Activated CD4-positive, alpha-beta T cell treated with anti-CD3 and anti-CD28 coated beads for 36 hours (primary cell): ENCODE results near the gene SDK1. TPM values are rescaled to one million over a fixed set of nuclear protein-coding genes. Genes with fewer than 3 reads are reported as not detected.

Experiments
- ATAC-seq: fragments of 200-7000 bp; cut with Tn5 transposase; one replicate; pipeline ENCODE4 v1.10.0; 2021; ENCODE audit warnings: mild to moderate bottlenecking, moderate library complexity
- CTCF ChIA-PET: fragments of 350-600 bp; sonication (Branson Sonifier 250); formaldehyde crosslinking; loops from one replicate; lab custom pipeline; 2021; ENCODE audit warnings: antibody characterized with exemption; lab: Charles Lee
- POLR2A ChIA-PET: fragments of 350-600 bp; sonication (Branson Sonifier 250); formaldehyde crosslinking; loops from one replicate; lab custom pipeline; 2021; ENCODE audit warnings: antibody characterized with exemption, inconsistent platforms; lab: Charles Lee
- DNase-seq: peaks from one replicate; pipeline ENCODE4 v3.0.0-alpha.2; 2020
- H3K27ac Mint-ChIP-seq: one replicate; pipeline ENCODE4 v1.8.0; 2021; ENCODE audit warnings: mixed read lengths
- H3K27me3 Mint-ChIP-seq: one replicate; pipeline ENCODE4 v1.8.0; 2021; ENCODE audit warnings: mixed read lengths
- H3K36me3 Mint-ChIP-seq: one replicate; pipeline ENCODE4 v1.8.0; 2021; ENCODE audit warnings: low read depth, mixed read lengths
- H3K4me1 Mint-ChIP-seq: one replicate; pipeline ENCODE4 v1.8.0; 2021; ENCODE audit warnings: mixed read lengths
- H3K4me3 Mint-ChIP-seq: one replicate; pipeline ENCODE4 v1.8.0; 2021; ENCODE audit warnings: mild to moderate bottlenecking, moderate library complexity, mixed read lengths
- H3K9me3 Mint-ChIP-seq: one replicate; pipeline ENCODE4 v1.8.0; 2021; ENCODE audit warnings: low read depth, mixed read lengths
- intact Hi-C, 2 experiments: fragments of 100-400 bp; cut with DNase I in 1 of 2; cut with micrococcal nuclease in 1 of 2; formaldehyde crosslinking; loops; one replicate each; pipeline versions ENCODE4 v1.14.2 to v1.15.1; 2022 to 2024; cut with DNase I, micrococcal nuclease
- total RNA-seq, 2 experiments: library from RNA; stranded (reverse); gene quantifications; one replicate each; pipeline ENCODE4 v1.2.3, GENCODE V29; 2021

The SDK1 gene
- total RNA-seq, 2 experiments from 2014 or later, result 1.1 to 1.9 TPM

DNA sequence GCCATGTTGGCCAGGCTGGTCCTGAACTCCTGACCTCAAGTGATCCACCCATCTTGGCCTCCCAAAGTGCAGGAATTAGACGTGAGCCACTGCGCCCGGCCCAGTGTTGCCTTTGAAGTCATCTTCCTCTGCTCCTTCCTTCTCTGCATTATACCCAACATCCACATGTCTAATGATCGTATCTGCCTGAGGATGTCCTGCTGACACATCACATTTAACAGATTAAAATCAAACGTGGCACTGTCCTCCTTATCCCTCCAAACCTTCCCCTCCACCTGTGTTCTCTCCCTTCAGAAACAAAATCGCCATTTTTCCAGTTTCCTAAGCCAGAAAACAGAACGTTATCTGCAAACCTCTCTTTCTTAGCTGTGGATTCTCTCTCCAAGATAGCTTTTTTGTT, 8.4 kb upstream of the SDK1 start:
- Mint-ChIP-seq H3K4me1 (no peaks in the 10 kb centered on the region), H3K9me3 (no peaks in the 10 kb centered on the region), H3K27ac (no peak overlapping the region), H3K36me3 (no peaks in the 10 kb centered on the region), H3K27me3 (peaks cover 2% of the 10 kb centered on the region), H3K4me3 (no peak overlapping the region)
- POLR2A ChIA-PET, result no interaction called here
- DNase-seq (no peak), ATAC-seq (no peak)
- intact Hi-C loops, result no loop called here
- CTCF ChIA-PET, result no interaction called here

DNA sequence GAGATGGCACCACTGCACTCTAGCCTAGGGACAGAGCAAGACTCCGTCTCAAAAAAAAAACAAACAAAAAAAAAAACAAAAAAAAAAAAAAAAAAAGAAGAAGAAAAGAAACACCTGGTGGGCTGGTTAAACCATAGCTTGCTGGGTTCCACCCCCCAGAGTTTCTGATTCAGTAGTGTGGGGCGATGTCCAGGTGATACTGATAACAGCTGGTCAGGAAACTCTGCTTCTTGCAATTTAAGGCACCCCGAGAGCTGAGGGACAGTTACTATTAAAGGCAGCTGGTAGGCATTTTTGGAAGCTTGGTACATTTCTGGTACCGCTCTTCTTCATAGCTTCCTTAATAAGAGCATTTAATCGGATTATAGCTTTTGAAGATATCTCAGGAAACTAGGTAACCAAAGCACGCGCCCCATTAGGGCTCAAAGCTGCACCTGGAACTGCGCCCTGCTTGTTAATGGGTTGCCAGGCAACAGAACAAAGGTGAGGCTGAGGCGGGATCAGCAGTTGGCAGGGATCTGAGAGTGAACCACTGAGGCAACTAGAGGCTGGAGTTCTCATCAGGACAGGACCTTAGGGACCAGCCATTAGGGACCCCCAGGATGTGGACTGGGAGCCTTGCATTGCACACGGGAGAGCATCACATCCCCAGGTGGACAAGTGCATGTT, 6.5 kb upstream of the SDK1 start:
- DNase-seq, result no peak
- H3K36me3 Mint-ChIP-seq, result no peaks in the 10 kb centered on the region
- ChIA-PET POLR2A (no interaction called here), CTCF (no interaction called here)
- ATAC-seq, result no peak
- no peak overlapping the region for H3K27ac Mint-ChIP-seq
- no peaks in the 10 kb centered on the region for H3K9me3 Mint-ChIP-seq
- H3K4me1 Mint-ChIP-seq, result no peaks in the 10 kb centered on the region
- intact Hi-C loops, result no loop called here
- H3K4me3 Mint-ChIP-seq, result no peak overlapping the region
- H3K27me3 Mint-ChIP-seq, result peaks cover 7% of the 10 kb centered on the region

DNA sequence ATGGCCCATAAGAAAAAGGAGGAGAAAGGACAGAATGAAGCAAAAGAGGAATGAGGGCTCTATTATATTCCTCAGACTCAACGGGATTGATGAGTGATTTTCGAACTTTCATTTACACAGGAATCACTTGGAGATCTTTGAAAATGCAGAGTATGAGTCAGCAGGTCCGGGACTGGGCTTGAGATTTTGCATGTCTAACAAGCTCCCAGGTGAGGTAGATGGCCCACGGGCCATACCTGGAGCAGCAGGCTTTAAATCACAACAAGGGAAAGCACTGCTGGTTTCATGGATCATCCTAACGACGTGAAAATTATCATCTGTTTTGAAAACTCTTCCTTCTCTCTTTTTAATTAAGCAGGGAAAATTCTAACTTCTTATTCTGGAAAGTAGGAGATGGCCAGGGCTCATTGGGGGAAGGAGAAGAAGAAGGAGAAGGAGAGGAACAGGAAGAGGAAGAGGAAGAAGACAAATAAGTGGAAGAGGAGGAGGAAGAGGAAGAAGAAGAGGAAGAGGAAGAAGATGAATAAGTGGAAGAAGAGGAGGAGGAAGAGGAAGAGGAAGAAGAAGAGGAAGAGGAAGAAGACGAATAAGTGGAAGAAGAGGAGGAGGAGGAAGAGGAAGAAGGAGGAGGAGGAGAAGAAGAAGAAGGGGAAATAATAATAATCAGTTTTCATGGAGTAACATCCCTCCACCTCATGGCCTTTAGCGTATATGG, 3.8 kb upstream of the SDK1 start:
- POLR2A ChIA-PET, result no interaction called here
- H3K4me1 Mint-ChIP-seq, result peaks cover 5% of the 10 kb centered on the region
- H3K9me3 Mint-ChIP-seq, result no peaks in the 10 kb centered on the region
- H3K27ac Mint-ChIP-seq, result no peak overlapping the region
- peaks cover 14% of the 10 kb centered on the region for H3K27me3 Mint-ChIP-seq
- no peaks in the 10 kb centered on the region for H3K36me3 Mint-ChIP-seq
- intact Hi-C loops, result no loop called here
- ATAC-seq, result no peak
- no peak for DNase-seq
- no peak overlapping the region for H3K4me3 Mint-ChIP-seq
- CTCF ChIA-PET, result no interaction called here

DNA sequence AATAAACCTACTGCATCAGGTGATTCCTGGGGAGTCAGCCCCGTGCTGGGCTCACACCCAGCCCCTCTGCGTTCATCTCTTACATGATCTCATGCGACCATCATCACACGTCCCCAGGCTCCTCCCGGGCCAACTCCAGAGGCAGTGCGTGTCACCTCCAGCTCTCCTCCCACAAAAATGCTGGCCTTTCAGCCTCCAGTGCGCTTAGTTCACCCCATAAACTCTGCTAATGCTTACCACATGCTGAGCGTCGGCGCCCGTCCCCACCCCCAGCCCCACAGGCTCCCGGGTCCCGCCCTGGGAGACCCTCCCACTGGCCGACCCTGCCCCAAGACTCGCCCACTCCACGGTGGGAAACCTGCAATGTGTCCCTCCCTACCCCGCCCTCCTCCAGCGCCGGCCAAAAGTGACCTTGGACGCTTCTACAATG, 816 bp upstream of the SDK1 start:
- intact Hi-C loops, result loop anchor here (1.0 to 5.0 kb wide), 5 partner anchors 162 to 597 kb away; no protein-coding TSS in a partner anchor
- Mint-ChIP-seq H3K9me3 (no peaks in the 10 kb centered on the region), H3K4me1 (peaks cover 12% of the 10 kb centered on the region), H3K27me3 (peaks cover 22% of the 10 kb centered on the region), H3K4me3 (peak overlapping the region; percentile 42), H3K36me3 (no peaks in the 10 kb centered on the region), H3K27ac (no peak overlapping the region)
- CTCF ChIA-PET, result interaction anchor here (0.6 to 1.5 kb wide), 3 partner anchors 12 to 460 kb away, joined by 3 to 8 read pairs (median 4); no protein-coding TSS in a partner anchor
- POLR2A ChIA-PET, result no interaction called here
- DNase-seq (peak; percentile 25), ATAC-seq (no peak)

DNA sequence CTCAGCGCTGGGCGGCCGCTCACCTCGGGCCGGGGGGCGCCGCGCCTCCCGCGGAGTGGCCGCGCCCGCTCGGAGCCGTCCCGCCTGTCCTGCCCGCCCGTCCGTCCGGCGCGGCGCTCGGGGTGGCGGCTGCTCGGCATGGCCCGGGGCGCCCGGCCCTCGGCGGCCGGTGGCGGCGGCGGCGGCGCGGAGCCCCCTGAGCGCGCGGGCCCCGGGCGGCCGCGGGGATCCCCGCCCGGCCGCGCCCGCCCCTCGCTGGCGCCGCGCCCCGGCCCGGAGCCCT, 338 bp downstream of the SDK1 start:
- POLR2A ChIA-PET, result no interaction called here

DNA sequence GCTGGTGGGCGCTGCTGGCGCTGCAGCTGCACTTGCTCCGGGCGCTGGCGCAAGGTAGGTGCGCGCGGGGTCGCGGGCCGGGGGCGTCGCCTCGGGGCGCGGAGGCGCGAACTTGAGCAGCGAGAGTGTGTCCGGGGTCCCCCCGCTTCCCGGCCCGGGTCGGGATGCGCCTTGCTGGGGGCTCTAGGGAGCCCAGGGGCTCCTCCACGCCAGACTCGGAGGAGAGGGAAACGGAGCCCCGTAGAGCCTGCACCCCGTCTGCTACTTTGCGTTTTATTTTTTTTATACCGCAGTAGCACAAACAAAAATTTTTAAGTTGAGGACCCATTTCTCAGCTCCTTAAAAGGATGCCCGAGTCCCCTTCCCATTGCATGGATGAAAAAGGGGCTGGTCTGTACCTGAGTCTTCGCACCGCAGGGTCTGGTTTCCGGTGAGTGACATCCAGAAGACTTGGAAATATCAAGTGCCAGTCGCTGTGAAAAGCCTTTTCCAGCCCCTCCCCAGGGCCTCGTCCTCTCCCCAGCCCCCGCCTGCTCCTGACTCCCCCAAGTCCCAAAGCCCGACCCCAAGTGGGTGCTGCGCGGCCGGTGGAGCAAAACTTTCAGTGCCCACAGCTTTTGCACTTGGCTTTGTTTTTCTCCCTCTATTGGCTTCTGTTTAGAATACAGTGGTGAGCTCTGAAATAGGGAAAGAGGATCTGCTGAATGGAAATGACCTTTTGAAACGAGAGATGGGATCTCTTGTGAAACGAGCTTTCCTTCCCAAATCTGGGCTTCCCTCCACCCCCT, 973 bp downstream of the SDK1 start:
- Mint-ChIP-seq H3K27ac (peak overlapping the region; percentile 39), H3K4me1 (peaks cover 12% of the 10 kb centered on the region), H3K27me3 (peaks cover 22% of the 10 kb centered on the region), H3K9me3 (no peaks in the 10 kb centered on the region), H3K36me3 (no peaks in the 10 kb centered on the region), H3K4me3 (peak overlapping the region; percentile 75)
- DNase-seq, result peak; percentile 25
- CTCF ChIA-PET, result interaction anchor here (0.6 to 1.4 kb wide), 6 partner anchors 11 to 664 kb away, joined by 3 to 5 read pairs (median 4); no protein-coding TSS in a partner anchor
- ATAC-seq, result no peak
- intact Hi-C loops, result loop anchor here (1.0 to 5.0 kb wide), 8 partner anchors 160 to 595 kb away; no protein-coding TSS in a partner anchor
- POLR2A ChIA-PET, result no interaction called here

More for the DNA sequence above, 338 bp downstream of the SDK1 start:
- Mint-ChIP-seq H3K4me1 (peaks cover 12% of the 10 kb centered on the region), H3K27me3 (peaks cover 22% of the 10 kb centered on the region), H3K9me3 (no peaks in the 10 kb centered on the region), H3K36me3 (no peaks in the 10 kb centered on the region), H3K4me3 (no peak overlapping the region), H3K27ac (no peak overlapping the region)
- intact Hi-C loops, result loop anchor here (1.0 to 5.0 kb wide), 7 partner anchors 161 to 596 kb away; no protein-coding TSS in a partner anchor
- ATAC-seq (peak; percentile 14), DNase-seq (no peak)
- CTCF ChIA-PET, result interaction anchor here (0.7 to 1.5 kb wide), 5 partner anchors 35 to 822 kb away, joined by 3 to 8 read pairs (median 3); no protein-coding TSS in a partner anchor

DNA sequence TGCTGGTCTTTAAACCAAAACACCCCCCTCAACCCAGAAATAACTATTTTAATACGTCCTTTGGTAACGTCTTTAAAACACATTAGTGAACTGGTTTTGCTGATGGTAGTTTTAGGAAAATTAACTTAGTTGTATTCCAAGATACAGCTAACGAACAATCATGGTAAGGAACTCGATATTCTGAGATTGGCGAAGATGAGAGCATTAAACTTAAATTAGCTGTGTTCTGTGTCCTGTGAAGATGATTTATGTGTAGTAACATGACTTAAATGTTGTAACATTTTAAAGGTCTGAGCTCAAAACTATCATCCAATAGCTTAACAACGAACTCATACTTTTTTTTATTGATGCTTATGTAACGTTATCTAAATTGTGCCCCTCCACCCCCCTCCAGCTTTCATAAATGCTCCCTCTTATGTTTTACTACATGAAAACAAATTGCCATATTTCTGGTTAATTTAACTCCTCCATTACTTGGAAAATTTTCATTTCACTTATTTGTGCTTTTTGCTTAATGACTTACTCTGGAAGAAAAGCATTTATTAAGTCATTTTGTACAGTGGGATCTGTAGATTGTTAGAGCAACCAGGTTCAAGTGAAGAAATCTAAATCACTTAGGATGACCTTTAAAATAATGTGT, 1.7 kb downstream of the SDK1 start:
- Mint-ChIP-seq H3K27me3 (peaks cover 22% of the 10 kb centered on the region), H3K4me1 (peaks cover 12% of the 10 kb centered on the region), H3K27ac (peak overlapping the region; percentile 39), H3K9me3 (no peaks in the 10 kb centered on the region), H3K4me3 (peak overlapping the region; percentile 75), H3K36me3 (no peaks in the 10 kb centered on the region)
- ATAC-seq (no peak), DNase-seq (no peak)
- POLR2A ChIA-PET, result interaction anchor here (0.6 kb wide), 1 partner anchor 118 kb away, joined by 3 read pairs; no protein-coding TSS in a partner anchor
- CTCF ChIA-PET, result interaction anchor here (0.6 to 1.4 kb wide), 8 partner anchors 12 to 663 kb away, joined by 3 to 5 read pairs (median 4); no protein-coding TSS in a partner anchor
- intact Hi-C loops, result loop anchor here in 1 of 2 experiments (2.0 to 5.0 kb wide), 3 partner anchors 160 to 430 kb away; no protein-coding TSS in a partner anchor

DNA sequence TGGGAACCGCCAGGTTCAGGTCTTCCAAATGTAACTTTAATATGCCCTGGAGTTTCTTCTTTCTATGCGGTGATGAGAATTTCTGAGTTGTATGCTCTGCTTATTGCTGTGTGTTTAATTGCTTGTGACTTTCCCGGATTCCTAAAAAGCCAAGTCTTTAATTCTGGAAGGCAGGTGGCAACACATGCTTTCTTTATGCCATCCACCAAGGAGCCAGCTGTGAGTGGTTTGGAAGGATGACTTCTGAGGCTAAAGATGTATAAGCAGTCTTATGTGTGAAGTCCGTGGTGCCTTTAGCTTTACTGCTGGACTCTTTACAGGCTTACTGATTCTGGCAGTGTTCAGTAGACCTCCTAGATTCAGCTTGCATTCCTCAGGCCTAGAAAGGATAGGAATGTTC, 3.1 kb downstream of the SDK1 start:
- ChIA-PET POLR2A (no interaction called here), CTCF (interaction anchor here (0.6 kb wide), 1 partner anchor 41 kb away, joined by 4 read pairs; no protein-coding TSS in a partner anchor)
- Mint-ChIP-seq H3K4me1 (peaks cover 12% of the 10 kb centered on the region), H3K27me3 (peaks cover 17% of the 10 kb centered on the region), H3K9me3 (no peaks in the 10 kb centered on the region), H3K36me3 (no peaks in the 10 kb centered on the region), H3K4me3 (no peak overlapping the region), H3K27ac (no peak overlapping the region)
- DNase-seq (no peak), ATAC-seq (no peak)
- intact Hi-C loops, result loop anchor here in 1 of 2 experiments (5.0 kb wide), 2 partner anchors 158 to 432 kb away; no protein-coding TSS in a partner anchor

DNA sequence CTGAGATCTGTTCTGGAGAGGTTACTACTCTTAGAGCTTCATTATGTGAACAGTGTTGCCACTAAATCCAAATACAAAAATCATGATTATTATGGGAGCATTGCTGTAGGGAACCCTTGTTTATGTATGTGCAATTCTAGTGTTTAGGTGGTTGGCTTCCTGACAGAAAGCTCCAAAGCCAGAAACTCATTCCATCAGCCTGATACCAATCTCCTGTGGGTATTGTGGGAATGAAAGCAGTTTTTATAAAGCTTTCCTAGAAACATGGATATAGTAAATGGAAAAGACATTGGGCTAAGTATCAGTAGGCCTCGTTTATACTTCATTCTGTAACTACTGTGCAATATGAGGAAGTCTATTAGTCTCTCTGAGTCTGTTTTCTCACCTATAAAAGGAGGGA, 6.4 kb downstream of the SDK1 start:
- Mint-ChIP-seq H3K27me3 (peaks cover 11% of the 10 kb centered on the region), H3K36me3 (no peaks in the 10 kb centered on the region), H3K27ac (no peak overlapping the region), H3K4me1 (peaks cover 6% of the 10 kb centered on the region), H3K9me3 (no peaks in the 10 kb centered on the region), H3K4me3 (no peak overlapping the region)
- ChIA-PET POLR2A (interaction anchor here (0.6 kb wide), 1 partner anchor 545 kb away, joined by 4 read pairs; no protein-coding TSS in a partner anchor), CTCF (interaction anchor here (0.6 kb wide), 2 partner anchors 13 to 458 kb away, joined by 3 read pairs; no protein-coding TSS in a partner anchor)
- DNase-seq, result no peak
- intact Hi-C loops, result no loop called here
- no peak for ATAC-seq

DNA sequence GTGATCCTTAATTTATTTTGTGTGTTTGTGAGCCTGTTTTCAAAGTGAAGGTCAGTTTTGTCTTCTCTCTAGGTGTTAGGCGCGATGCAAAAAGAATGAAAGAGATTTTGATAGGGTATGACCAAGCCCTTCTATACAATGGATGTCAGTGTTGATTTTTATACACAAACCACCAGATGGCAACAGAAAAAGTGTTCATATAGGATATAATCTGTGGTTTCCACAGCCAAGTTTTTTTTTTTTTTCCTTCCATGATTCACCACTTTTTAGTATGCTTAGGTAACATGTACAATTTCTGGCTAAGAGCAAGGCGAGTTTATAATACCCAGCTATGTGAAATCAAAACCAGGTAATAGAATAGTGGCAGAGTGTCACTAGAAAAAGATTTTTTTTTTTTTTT, 8.1 kb downstream of the SDK1 start:
- Mint-ChIP-seq H3K27me3 (peaks cover 2% of the 10 kb centered on the region), H3K27ac (no peak overlapping the region), H3K36me3 (no peaks in the 10 kb centered on the region), H3K9me3 (no peaks in the 10 kb centered on the region), H3K4me1 (no peaks in the 10 kb centered on the region), H3K4me3 (no peak overlapping the region)
- no peak for DNase-seq
- peak; percentile 47 for ATAC-seq
- ChIA-PET POLR2A (no interaction called here), CTCF (interaction anchor here (1.6 kb wide), 1 partner anchor 11 kb away, joined by 4 read pairs; no protein-coding TSS in a partner anchor)
- intact Hi-C loops, result no loop called here
